HCT116 (cell line): Measurements from ENCODE around the gene OTOP1. TPM values are rescaled to one million over a fixed set of nuclear protein-coding genes. Genes with fewer than 3 reads are reported as not detected.

ENCODE experiments used
- ATAC-seq: fragments of 200-7000 bp; cut with Tn5 transposase; 2 replicates; pipeline ENCODE4 v1.9.1; 2020; ENCODE audit warnings: mild to moderate bottlenecking, moderate library complexity
- BruUV-seq: library from RNA; stranded (reverse); fragments of 400-500 nt; replicated peaks from 2 replicates; lab custom pipeline; 2021; lab: Mats Ljungman, UMichigan
- CTCF ChIA-PET: fragments of 300-600 bp; sonication (Branson Sonifier 250); formaldehyde crosslinking; loops from one replicate; lab custom pipeline; 2021; ENCODE audit warnings: antibody characterized with exemption; lab: Charles Lee
- POLR2A ChIA-PET: fragments of 300-600, 350-600 bp; sonication (Branson Sonifier 250); formaldehyde crosslinking; loops from one replicate; lab custom pipeline; 2021; ENCODE audit warnings: antibody characterized with exemption; lab: Charles Lee
- RAD21 ChIA-PET, 2 experiments: fragments of 300-600 bp; sonication (Branson Sonifier 250); formaldehyde crosslinking; loops; one replicate each; lab custom pipeline; 2023; ENCODE audit warnings: low total read pairs in 2 of 2; ENCODE audit not compliant: uncharacterized antibody in 2 of 2, unreplicated experiment in 2 of 2, low non-redundant PET in 1 of 2; lab: Charles Lee
- DNase-seq: peaks from one replicate; pipeline ENCODE4 v3.0.0-alpha.2; 2010; ENCODE audit warnings: low read depth, low spot score
- H2AFZ ChIP-seq: fragments of 200-600 bp; shearing (Covaris generic), sonication (generic); 2 replicates; pipeline ENCODE4 v1.6.1; 2017; ENCODE audit warnings: low read depth, mixed run types, mixed read lengths, antibody characterized with exemption, low read length; ENCODE audit not compliant: poor library complexity, severe bottlenecking
- H3K27ac ChIP-seq: 2 replicates; pipeline ENCODE4 v1.5.1; 2012; ENCODE audit warnings: low read depth, low read length
- H3K27me3 ChIP-seq: fragments of 200-600 bp; sonication (generic); 2 replicates; pipeline ENCODE4 v1.6.1; 2016; ENCODE audit warnings: mixed run types, low read length, mixed read lengths; ENCODE audit not compliant: insufficient read depth
- H3K36me3 ChIP-seq, 2 experiments: fragments of 200-500 bp in 1 of 2; fragments of 200-600 bp in 1 of 2; sonication (Bioruptor generic) in 1 of 2; sonication (generic) in 1 of 2; 2 replicates each; pipeline versions ENCODE4 v1.5.1 to v1.6.1; 2014 to 2016; ENCODE audit warnings: low read length in 2 of 2, inconsistent platforms in 1 of 2, mixed read lengths in 1 of 2, mixed run types in 1 of 2; ENCODE audit not compliant: insufficient read depth in 2 of 2, control insufficient read depth in 1 of 2
- H3K4me1 ChIP-seq, 2 experiments: fragments of 200-600 bp in 1 of 2; sonication (generic) in 1 of 2; 2 replicates each; pipeline versions ENCODE4 v1.5.1 to v1.6.1; 2012 to 2017; ENCODE audit warnings: low read length in 2 of 2, inconsistent platforms in 1 of 2, mild to moderate bottlenecking in 1 of 2, mixed read lengths in 1 of 2, mixed run types in 1 of 2, moderate library complexity in 1 of 2; ENCODE audit not compliant: insufficient read depth in 2 of 2, control insufficient read depth in 1 of 2
- H3K4me2 ChIP-seq: fragments of 200-600 bp; sonication (generic); 2 replicates; pipeline ENCODE4 v1.6.1; 2017; ENCODE audit warnings: mixed run types, low read length, mixed read lengths
- H3K4me3 ChIP-seq, 2 experiments: fragments of 200-600 bp in 1 of 2; sonication (generic) in 1 of 2; replicated peaks in 1 of 2; 2 replicates each; pipeline ENCODE4 v1.5.1; 2011 to 2016; ENCODE audit warnings: low read length in 2 of 2, control low read depth in 1 of 2, low read depth in 1 of 2, mild to moderate bottlenecking in 1 of 2, mixed read lengths in 1 of 2, mixed run types in 1 of 2
- H3K79me2 ChIP-seq: fragments of 200-600 bp; sonication (generic); 2 replicates; pipeline ENCODE4 v1.6.1; 2017; ENCODE audit warnings: mild to moderate bottlenecking, mixed run types, low read length, moderate library complexity, mixed read lengths; ENCODE audit not compliant: insufficient read depth
- H3K9ac ChIP-seq: fragments of 200-600 bp; sonication (generic); 2 replicates; pipeline ENCODE4 v1.6.1; 2016; ENCODE audit warnings: low read length, mixed read lengths
- H3K9me2 ChIP-seq: fragments of 200-600 bp; sonication (generic), shearing (Covaris generic); 2 replicates; pipeline ENCODE4 v1.6.1; 2017; ENCODE audit warnings: mixed run types, mild to moderate bottlenecking, moderate library complexity; ENCODE audit not compliant: insufficient read depth
- H3K9me3 ChIP-seq, 2 experiments: fragments of 200-500 bp in 1 of 2; fragments of 200-600 bp in 1 of 2; sonication (Bioruptor generic) in 1 of 2; sonication (generic) in 1 of 2; 2 replicates each; pipeline ENCODE4 v1.6.1; 2014 to 2017; ENCODE audit warnings: low read length in 2 of 2, mixed read lengths in 2 of 2, inconsistent platforms in 1 of 2, low read depth in 1 of 2, mild to moderate bottlenecking in 1 of 2, mixed run types in 1 of 2, moderate library complexity in 1 of 2; ENCODE audit not compliant: control insufficient read depth in 1 of 2, insufficient read depth in 1 of 2
- H4K20me1 ChIP-seq: fragments of 200-600 bp; sonication (generic), shearing (Covaris generic); 2 replicates; pipeline ENCODE4 v1.6.1; 2017; ENCODE audit warnings: mixed run types, mild to moderate bottlenecking, moderate library complexity; ENCODE audit not compliant: insufficient read depth
- ATF3 ChIP-seq: IDR thresholded peaks from 2 replicates; pipeline ENCODE4 v1.6.1; 2012
- CEBPB ChIP-seq: IDR thresholded peaks from 2 replicates; pipeline ENCODE4 v1.6.1; 2012; ENCODE audit warnings: low read depth
- CTCF ChIP-seq, 3 experiments: fragments of 200-600 bp in 1 of 3; sonication (generic) in 1 of 3; IDR thresholded peaks in 2 of 3; conservative IDR thresholded peaks in 1 of 3; 2 replicates each; pipeline ENCODE4 v1.5.1; 2012 to 2017; ENCODE audit warnings: low read depth in 2 of 3, low read length in 2 of 3, antibody characterized with exemption in 1 of 3, borderline replicate concordance in 1 of 3, control low read depth in 1 of 3, mild to moderate bottlenecking in 1 of 3, mixed read lengths in 1 of 3, mixed run types in 1 of 3, moderate library complexity in 1 of 3; ENCODE audit not compliant: insufficient read depth in 1 of 3
- EZH2 ChIP-seq: fragments of 200-600 bp; sonication (generic); IDR thresholded peaks from 2 replicates; pipeline ENCODE4 v1.6.1; 2017; ENCODE audit warnings: antibody characterized with exemption, mixed run types
- FOSL1 ChIP-seq: IDR thresholded peaks from 2 replicates; pipeline ENCODE4 v1.6.1; 2012; ENCODE audit warnings: low read depth
- JUND ChIP-seq: IDR thresholded peaks from 2 replicates; pipeline ENCODE4 v1.6.1; 2012
- MAX ChIP-seq: IDR thresholded peaks from 2 replicates; pipeline ENCODE4 v1.6.1; 2012
- SRF ChIP-seq: IDR thresholded peaks from 2 replicates; pipeline ENCODE4 v1.6.1; 2012; ENCODE audit warnings: low read depth
- ZBTB33 ChIP-seq: IDR thresholded peaks from 2 replicates; pipeline ENCODE4 v1.6.1; 2011; ENCODE audit warnings: mild to moderate bottlenecking, low read length, moderate library complexity; ENCODE audit not compliant: insufficient replicate concordance; ENCODE audit errors: extremely low read depth
- intact Hi-C: fragments of 100-400 bp; cut with micrococcal nuclease; formaldehyde crosslinking; loops from 2 replicates; pipeline ENCODE4 v1.10.0; 2022
- total RNA-seq: library from RNA; stranded (reverse); gene quantifications from one replicate; pipeline ENCODE4 v1.2.1, GENCODE V29; 2021; ENCODE audit not compliant: unreplicated experiment

Gene OTOP1
- total RNA-seq, 1 experiment from 2014 or later: not detected

- Histone ChIP-seq H3K36me3 (no peaks in the 10 kb centered on the region), H3K9me2 (no peaks in the 10 kb centered on the region), H2AFZ (no peak overlapping the region), H3K9ac (no peak overlapping the region), H3K79me2 (no peaks in the 10 kb centered on the region), H3K27me3 (no peaks in the 10 kb centered on the region), H3K4me1 (peaks cover 3 to 5% of the 10 kb centered on the region in 2 experiments; a peak in 2 of 4 replicates), H3K9me3 (no peaks in the 10 kb centered on the region), H3K27ac (no peak overlapping the region), H3K4me3 (no peak overlapping the region), H3K4me2 (no peak overlapping the region), H4K20me1 (no peaks in the 10 kb centered on the region)
- no peak for TF ChIP-seq CEBPB
- no peak for TF ChIP-seq CTCF (IDR thresholded peaks at IDR 0.05 in 2 of 3, conservative IDR thresholded peaks at IDR 0.05 in 1 of 3; ENCODE audit: borderline replicate concordance in 1 of 3, insufficient read depth in 1 of 3, low read depth in 2 of 3, low read length in 2 of 3)
- TF ChIP-seq MAX: no peak
- no peak for TF ChIP-seq EZH2
- TF ChIP-seq ZBTB33: no peak
- TF ChIP-seq FOSL1: no peak
- no peak for TF ChIP-seq JUND
- no peak for TF ChIP-seq SRF
- TF ChIP-seq ATF3: no peak
- DNase-seq (no peak), ATAC-seq (no peak)
- ChIA-PET RAD21 (interaction anchor here in 1 of 2 experiments (0.6 kb wide), 1 partner anchor 14 kb away, joined by 4 read pairs; no protein-coding TSS in a partner anchor), POLR2A (no interaction called here), CTCF (no interaction called here)
- no TSS peak for BruUV-seq
- intact Hi-C loops: no loop called here
Measured at GRCh38 chr4:4200624-4201023, 26.1 kb downstream of the OTOP1 start.
